Measurements from ENCODE around the gene CD274. TPM values are rescaled to one million over a fixed set of nuclear protein-coding genes. Genes with fewer than 3 reads are reported as not detected.

CD274 gene
- total RNA-seq, 2 donors from 2014 or later = 2.2 to 7.3 TPM

DNA sequence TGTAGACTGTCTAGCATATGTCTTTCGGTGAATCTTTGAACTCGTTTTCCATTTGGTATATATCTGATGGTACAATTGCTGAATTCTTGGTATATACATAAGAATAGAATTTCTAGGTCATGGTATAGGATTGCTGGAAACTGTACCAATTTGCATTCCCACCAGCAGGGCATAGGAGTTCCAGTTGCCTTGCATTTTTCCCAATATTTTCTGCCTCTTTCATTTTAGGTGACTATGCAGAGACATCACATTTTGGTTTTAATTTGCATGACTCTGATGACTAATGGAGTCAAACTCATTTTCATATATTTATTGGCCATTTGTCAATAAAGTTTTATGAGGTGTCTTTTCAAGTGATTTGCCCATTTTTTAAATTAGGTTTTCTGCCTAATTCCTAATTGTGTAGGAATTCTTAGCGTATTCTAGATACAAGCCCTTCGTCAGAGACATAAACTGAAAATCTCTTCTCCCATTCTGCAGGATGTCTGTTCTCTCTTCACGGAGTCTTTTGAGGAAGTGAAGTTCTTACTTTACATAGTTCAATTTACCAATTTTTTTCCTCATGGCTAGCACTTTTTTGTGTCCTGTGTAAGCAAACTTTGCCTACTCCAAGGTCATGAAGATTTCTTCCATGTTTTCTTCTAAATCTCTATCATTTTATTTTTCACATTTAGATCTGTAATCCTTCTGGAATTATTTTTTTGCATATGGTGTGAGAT lies 31.1 kb downstream of the CD274 start:
- ATAC-seq (ENCODE audit: insufficient number of reproducible peaks, low FRiP score, low read depth) = no peak
- no peaks in the 10 kb centered on the region for H3K27me3 ChIP-seq (replicated peaks; ENCODE audit: insufficient read depth)
- no peak for TF ChIP-seq CTCF (IDR thresholded peaks at IDR 0.05)
- DNase-seq (ENCODE audit: low spot score) = no peak
- H3K36me3 ChIP-seq = no peaks in the 10 kb centered on the region
- no peaks in the 10 kb centered on the region for H3K4me1 ChIP-seq (ENCODE audit: control insufficient read depth in 1 of 2, low read depth in 2 of 2)
- H3K27ac ChIP-seq = no peak overlapping the region
- H3K9me3 ChIP-seq = no peaks in the 10 kb centered on the region
- H3K4me3 ChIP-seq = no peak overlapping the region

GRCh38 chr9:5482194-5482593 lies 31.9 kb downstream of the CD274 start:
- no peak for ATAC-seq (ENCODE audit: insufficient number of reproducible peaks, low FRiP score, low read depth)
- no peak overlapping the region for H3K27ac ChIP-seq
- H3K9me3 ChIP-seq = no peaks in the 10 kb centered on the region
- no peaks in the 10 kb centered on the region for H3K36me3 ChIP-seq
- no peak for DNase-seq (ENCODE audit: low spot score)
- H3K4me3 ChIP-seq = no peak overlapping the region
- no peaks in the 10 kb centered on the region for H3K4me1 ChIP-seq (ENCODE audit: control insufficient read depth in 1 of 2, low read depth in 2 of 2)
- H3K27me3 ChIP-seq (replicated peaks; ENCODE audit: insufficient read depth) = no peaks in the 10 kb centered on the region
- TF ChIP-seq CTCF (IDR thresholded peaks at IDR 0.05) = no peak

GRCh38 chr9:5483306-5483705 lies 33.0 kb downstream of the CD274 start:
- Histone ChIP-seq H3K4me1 (ENCODE audit: control insufficient read depth in 1 of 2, low read depth in 2 of 2) (no peaks in the 10 kb centered on the region), H3K36me3 (no peaks in the 10 kb centered on the region), H3K9me3 (no peaks in the 10 kb centered on the region), H3K4me3 (no peak overlapping the region), H3K27me3 (replicated peaks; ENCODE audit: insufficient read depth) (no peaks in the 10 kb centered on the region), H3K27ac (no peak overlapping the region)
- ATAC-seq (ENCODE audit: insufficient number of reproducible peaks, low FRiP score, low read depth) (no peak), DNase-seq (ENCODE audit: low spot score) (no peak)
- no peak for TF ChIP-seq CTCF (IDR thresholded peaks at IDR 0.05)

GRCh38 chr9:5485378-5486085 lies 35.2 kb downstream of the CD274 start:
- ATAC-seq (ENCODE audit: insufficient number of reproducible peaks, low FRiP score, low read depth) (no peak), DNase-seq (ENCODE audit: low spot score) (no peak)
- no peaks in the 10 kb centered on the region for H3K36me3 ChIP-seq
- no peaks in the 10 kb centered on the region for H3K4me1 ChIP-seq (ENCODE audit: control insufficient read depth in 1 of 2, low read depth in 2 of 2)
- no peak for TF ChIP-seq CTCF (IDR thresholded peaks at IDR 0.05)
- H3K9me3 ChIP-seq = no peaks in the 10 kb centered on the region
- H3K27ac ChIP-seq = no peak overlapping the region
- H3K4me3 ChIP-seq = no peak overlapping the region
- H3K27me3 ChIP-seq (replicated peaks; ENCODE audit: insufficient read depth) = no peaks in the 10 kb centered on the region

DNA sequence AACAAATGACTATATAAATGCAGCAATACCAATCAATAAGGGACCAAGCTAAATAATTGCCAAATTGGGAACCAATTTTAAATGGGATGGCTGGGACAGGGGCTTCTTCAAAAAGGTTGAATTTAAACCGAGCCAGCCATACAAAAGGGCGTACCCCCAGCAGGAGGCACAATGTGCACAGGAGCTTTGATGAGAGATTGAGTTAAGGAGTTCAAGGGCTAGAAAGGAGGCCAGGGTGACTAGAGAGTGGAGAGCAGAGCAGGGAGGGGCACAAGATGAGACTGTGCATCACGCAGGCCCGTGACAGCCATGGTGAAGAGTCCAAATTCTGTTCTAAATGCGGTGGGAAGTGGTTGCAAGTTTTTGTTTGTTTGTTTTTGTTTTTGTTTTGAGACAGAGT lies 36.6 kb downstream of the CD274 start:
- Histone ChIP-seq H3K4me1 (ENCODE audit: control insufficient read depth in 1 of 2, low read depth in 2 of 2) (no peaks in the 10 kb centered on the region), H3K36me3 (no peaks in the 10 kb centered on the region), H3K9me3 (no peaks in the 10 kb centered on the region), H3K27ac (no peak overlapping the region), H3K27me3 (replicated peaks; ENCODE audit: insufficient read depth) (no peaks in the 10 kb centered on the region), H3K4me3 (no peak overlapping the region)
- TF ChIP-seq CTCF (IDR thresholded peaks at IDR 0.05) = no peak
- ATAC-seq (ENCODE audit: insufficient number of reproducible peaks, low FRiP score, low read depth) = no peak
- DNase-seq (ENCODE audit: low spot score) = no peak

Measured in thoracic aorta (tissue), 2 donors.